Tibial nerve (tissue), 4 donors: ENCODE results near the gene FPR3. TPM values are rescaled to one million over a fixed set of nuclear protein-coding genes. Genes with fewer than 3 reads are reported as not detected.

Source experiments
- DNase-seq, 2 donors: peaks; one replicate each; pipeline ENCODE4 v3.0.0-alpha.2; 2019; ENCODE audit warnings: low spot score in 2 of 2
- H3K27ac ChIP-seq, 4 donors: fragments of 200-600 bp; sonication (generic) in 3 of 4; one replicate each; pipeline ENCODE4 v1.5.1; 2017 to 2019; ENCODE audit warnings: mild to moderate bottlenecking in 1 of 4
- H3K27me3 ChIP-seq, 2 donors: fragments of 200-600 bp; sonication (generic) in 1 of 2; one replicate each; pipeline versions ENCODE4 v1.5.1 to v1.6.0; 2017 to 2019
- H3K36me3 ChIP-seq, 3 donors: fragments of 200-600 bp; sonication (generic); one replicate each; pipeline ENCODE4 v1.5.1; 2018 to 2019
- H3K4me1 ChIP-seq, 4 donors: fragments of 200-600 bp; sonication (generic) in 3 of 4; one replicate each; pipeline ENCODE4 v1.5.1; 2017 to 2019
- H3K4me3 ChIP-seq, 4 donors: fragments of 200-600 bp; sonication (generic) in 3 of 4; one replicate each; pipeline ENCODE4 v1.5.1; 2017 to 2019; ENCODE audit warnings: mild to moderate bottlenecking in 1 of 4, moderate library complexity in 1 of 4
- H3K9me3 ChIP-seq, 4 donors: fragments of 200-600 bp; sonication (generic) in 3 of 4; one replicate each; pipeline ENCODE4 v1.5.1; 2017 to 2019
- EP300 ChIP-seq, 2 donors: sonication (generic); formaldehyde crosslinking; IDR thresholded peaks; one replicate each; pipeline ENCODE4 v1.6.1; 2017; ENCODE audit warnings: antibody characterized with exemption in 2 of 2, mild to moderate bottlenecking in 1 of 2
- POLR2A ChIP-seq, 2 donors: fragments of 450-650 bp; IDR thresholded peaks; one replicate each; pipeline ENCODE4 v1.6.1; 2017; ENCODE audit warnings: antibody characterized with exemption in 2 of 2, mild to moderate bottlenecking in 2 of 2, moderate library complexity in 2 of 2
- WGBS, 2 donors: methylation state at CpG; one replicate each; pipeline ENCODE4 v1.1.5; 2018; 5-methylcytosine and 5-hydroxymethylcytosine counted together
- total RNA-seq, 4 donors: library from RNA; depleted of rRNA; stranded (reverse); fragments of >200 nt; gene quantifications; one replicate each; pipeline ENCODE4 v1.1.0, GENCODE V29; 2016
- TF ChIP-seq, protein P1 (sequence below), 5 experiments: fragments of 200-600 bp in 3 of 5; fragments of 450-650 bp in 2 of 5; sonication (generic) in 3 of 5; IDR thresholded peaks; one replicate each; pipeline ENCODE4 v1.5.1; 2016 to 2019; ENCODE audit warnings: antibody characterized with exemption in 5 of 5, mild to moderate bottlenecking in 3 of 5, moderate library complexity in 2 of 5

Gene FPR3
- total RNA-seq, 4 donors from 2014 or later, result 2.3 to 11.7 (median 5.1) TPM

- Histone ChIP-seq H3K27ac (peak overlapping the region in 1 of 4 donors; percentile 86), H3K4me3 (peak overlapping the region in 1 of 4 donors; percentile 38), H3K4me1 (peaks cover 0 to 18% (median 4%) of the 10 kb centered on the region in 4 donors), H3K36me3 (no peaks in the 10 kb centered on the region), H3K27me3 (no peaks in the 10 kb centered on the region), H3K9me3 (no peaks in the 10 kb centered on the region)
- no peak for DNase-seq
- 67 to 68% methylated on average over 5 of the region's 5 CpGs for WGBS, 2 donors
- TF ChIP-seq EP300 (IDR thresholded peaks at IDR 0.05) (no peak), POLR2A (IDR thresholded peaks at IDR 0.05) (no peak)
- TF ChIP-seq, protein P1, sequence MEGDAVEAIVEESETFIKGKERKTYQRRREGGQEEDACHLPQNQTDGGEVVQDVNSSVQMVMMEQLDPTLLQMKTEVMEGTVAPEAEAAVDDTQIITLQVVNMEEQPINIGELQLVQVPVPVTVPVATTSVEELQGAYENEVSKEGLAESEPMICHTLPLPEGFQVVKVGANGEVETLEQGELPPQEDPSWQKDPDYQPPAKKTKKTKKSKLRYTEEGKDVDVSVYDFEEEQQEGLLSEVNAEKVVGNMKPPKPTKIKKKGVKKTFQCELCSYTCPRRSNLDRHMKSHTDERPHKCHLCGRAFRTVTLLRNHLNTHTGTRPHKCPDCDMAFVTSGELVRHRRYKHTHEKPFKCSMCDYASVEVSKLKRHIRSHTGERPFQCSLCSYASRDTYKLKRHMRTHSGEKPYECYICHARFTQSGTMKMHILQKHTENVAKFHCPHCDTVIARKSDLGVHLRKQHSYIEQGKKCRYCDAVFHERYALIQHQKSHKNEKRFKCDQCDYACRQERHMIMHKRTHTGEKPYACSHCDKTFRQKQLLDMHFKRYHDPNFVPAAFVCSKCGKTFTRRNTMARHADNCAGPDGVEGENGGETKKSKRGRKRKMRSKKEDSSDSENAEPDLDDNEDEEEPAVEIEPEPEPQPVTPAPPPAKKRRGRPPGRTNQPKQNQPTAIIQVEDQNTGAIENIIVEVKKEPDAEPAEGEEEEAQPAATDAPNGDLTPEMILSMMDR (IDR thresholded peaks at IDR 0.05), result no peak
Measured at GRCh38 chr19:51797480-51797879, 2.5 kb downstream of the FPR3 start.

- H3K9me3 ChIP-seq, result no peaks in the 10 kb centered on the region
- H3K4me1 ChIP-seq, result peaks cover 0 to 18% (median 4%) of the 10 kb centered on the region in 4 donors
- no peaks in the 10 kb centered on the region for H3K27me3 ChIP-seq
- 77 to 85% methylated on average over 3 of the region's 3 CpGs for WGBS, 2 donors
- no peak for DNase-seq
- H3K27ac ChIP-seq, result peak overlapping the region in 3 of 4 donors; percentile 17 to 86 (median 55)
- no peak overlapping the region for H3K4me3 ChIP-seq
- no peaks in the 10 kb centered on the region for H3K36me3 ChIP-seq
- TF ChIP-seq, protein P1 (IDR thresholded peaks at IDR 0.05), result no peak
- no peak for TF ChIP-seq EP300 (IDR thresholded peaks at IDR 0.05)
- no peak for TF ChIP-seq POLR2A (IDR thresholded peaks at IDR 0.05)
Measured at GRCh38 chr19:51798062-51798461, 3.1 kb downstream of the FPR3 start.

- peak overlapping the region in 3 of 4 donors; percentile 42 to 86 (median 55) for H3K27ac ChIP-seq
- 41 to 50% methylated on average over 20 of the region's 20 CpGs for WGBS, 2 donors
- DNase-seq, result peak; percentile 37 to 57
Measured at GRCh38 chr19:51799034-51799773, 4.2 kb downstream of the FPR3 start.

DNA sequence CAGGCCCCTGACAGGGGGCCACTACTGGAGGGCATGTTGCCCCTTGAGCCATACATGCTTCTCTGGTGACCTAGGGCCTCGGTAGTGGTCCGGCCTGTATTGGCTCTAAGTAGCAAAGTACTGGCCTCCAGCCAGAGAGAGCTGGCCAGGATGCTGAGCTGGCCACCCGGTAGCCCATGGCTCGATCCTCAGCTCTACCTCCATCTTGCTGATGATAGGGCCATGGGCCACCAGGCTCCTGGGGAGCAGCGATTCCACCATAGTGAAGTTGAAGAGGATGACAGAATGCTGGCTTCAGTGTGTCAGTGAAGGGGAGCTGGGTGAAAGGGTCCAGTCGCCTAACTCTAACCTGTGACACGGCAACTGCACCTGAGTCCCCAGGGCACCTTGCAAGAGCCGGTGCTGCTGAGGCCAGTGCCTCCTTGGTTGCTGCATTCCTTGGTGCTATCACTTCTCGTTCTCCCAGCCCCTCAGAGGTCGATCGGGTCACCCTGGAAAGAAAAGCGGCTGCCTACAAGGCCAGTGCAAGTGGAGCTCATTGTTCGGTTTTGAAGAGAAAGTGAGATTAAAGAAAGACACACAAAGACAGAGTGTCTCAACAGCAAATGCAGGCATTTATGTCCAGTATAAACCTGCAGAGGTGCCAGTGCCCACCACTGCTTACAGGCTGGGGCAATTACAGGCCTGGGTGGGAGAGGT is 5.0 kb downstream of the FPR3 start:
- Histone ChIP-seq H3K36me3 (no peaks in the 10 kb centered on the region), H3K4me1 (peaks cover 0 to 18% (median 4%) of the 10 kb centered on the region in 4 donors), H3K27ac (peak overlapping the region in 3 of 4 donors; percentile 5 to 86 (median 42)), H3K4me3 (no peak overlapping the region), H3K9me3 (no peaks in the 10 kb centered on the region), H3K27me3 (no peaks in the 10 kb centered on the region)
- TF ChIP-seq, protein P1 (IDR thresholded peaks at IDR 0.05), result no peak
- 72 to 73% methylated on average over 13 of the region's 13 CpGs for WGBS, 2 donors
- DNase-seq, result no peak

More at GRCh38 chr19:51799034-51799773, 4.2 kb downstream of the FPR3 start:
- H3K4me1 ChIP-seq, result peaks cover 0 to 18% (median 4%) of the 10 kb centered on the region in 4 donors
- H3K9me3 ChIP-seq, result no peaks in the 10 kb centered on the region
- TF ChIP-seq, protein P1 (IDR thresholded peaks at IDR 0.05), result no peak
- peak in 1 of 2 donors; percentile 42 for TF ChIP-seq EP300 (IDR thresholded peaks at IDR 0.05)
- H3K36me3 ChIP-seq, result no peaks in the 10 kb centered on the region
- H3K4me3 ChIP-seq, result no peak overlapping the region
- no peaks in the 10 kb centered on the region for H3K27me3 ChIP-seq
